DMS 273 (cell line): ENCODE results near the gene GPR176.
"Not testable (repeated sequence)": the region's sequence is repeated elsewhere in the genome, so short reads cannot be mapped to it uniquely, and the experiment has no call there.

ENCODE experiments used
- DNase-seq: peaks from one replicate; lab custom pipeline; 2025; ENCODE audit not compliant: unreplicated experiment; lab: John Stamatoyannopoulos, UW

Gene GPR176

DNA sequence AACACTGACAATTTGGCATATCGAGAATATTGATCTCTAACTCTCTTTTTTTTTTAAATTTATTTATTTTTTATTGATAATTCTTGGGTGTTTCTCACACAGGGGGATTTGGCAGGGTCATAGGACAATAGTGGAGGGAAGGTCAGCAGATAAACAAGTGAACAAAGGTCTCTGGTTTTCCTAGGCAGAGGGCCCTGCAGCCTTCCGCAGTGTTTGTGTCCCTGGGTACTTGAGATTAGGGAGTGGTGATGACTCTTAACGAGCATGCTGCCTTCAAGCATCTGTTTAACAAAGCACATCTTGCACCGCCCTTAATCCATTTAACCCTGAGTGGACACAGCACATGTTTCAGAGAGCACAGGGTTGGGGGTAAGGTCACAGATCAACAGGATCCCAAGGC lies 27.0 kb downstream of the GPR176 start:
- not testable (repeated sequence) for DNase-seq

GRCh38 chr15:39892418-39892817 lies 27.6 kb downstream of the GPR176 start:
- DNase-seq = peak; percentile 5

DNA sequence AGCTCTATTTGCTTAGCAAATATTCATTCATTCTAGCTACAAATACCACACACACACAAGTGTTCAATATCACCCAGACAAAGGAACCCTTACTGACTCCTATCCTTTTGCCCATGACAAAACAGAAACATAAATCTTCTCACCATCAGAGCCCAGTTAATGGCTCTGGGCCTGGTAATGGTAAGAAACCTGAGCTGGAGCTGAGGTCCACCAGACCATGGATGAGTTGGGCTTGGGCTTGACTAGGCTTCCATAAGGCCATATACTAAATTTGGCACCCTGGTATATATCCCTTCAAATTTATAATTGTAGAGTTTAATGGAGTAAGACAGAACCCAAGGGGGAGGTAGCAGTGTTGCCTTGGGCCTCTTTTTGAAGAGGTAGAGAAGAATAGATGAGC lies 29.4 kb downstream of the GPR176 start:
- DNase-seq = no peak

- no peak for DNase-seq
These were observed 30.5 kb downstream of the GPR176 start for GRCh38 chr15:39889601-39890000.

DNA sequence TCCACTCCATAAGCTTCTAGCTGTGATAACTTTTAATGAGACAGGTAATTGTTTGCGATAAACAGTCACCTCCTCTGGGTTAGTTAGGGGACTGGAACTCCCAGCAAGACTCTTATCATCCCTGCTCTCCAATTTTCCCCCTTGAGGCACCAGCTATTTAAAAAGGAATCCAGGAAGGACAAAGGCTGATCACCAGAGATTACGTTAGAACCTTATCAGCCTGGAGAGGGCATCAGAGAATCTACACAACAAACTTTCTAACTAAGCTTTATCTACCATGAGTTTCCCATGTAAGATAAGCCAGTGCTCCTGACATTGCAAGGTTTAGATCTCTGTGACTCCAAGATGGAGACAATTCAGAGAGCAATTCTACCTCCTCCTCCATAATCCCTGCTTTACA lies 31.3 kb downstream of the GPR176 start:
- no peak for DNase-seq

DNA sequence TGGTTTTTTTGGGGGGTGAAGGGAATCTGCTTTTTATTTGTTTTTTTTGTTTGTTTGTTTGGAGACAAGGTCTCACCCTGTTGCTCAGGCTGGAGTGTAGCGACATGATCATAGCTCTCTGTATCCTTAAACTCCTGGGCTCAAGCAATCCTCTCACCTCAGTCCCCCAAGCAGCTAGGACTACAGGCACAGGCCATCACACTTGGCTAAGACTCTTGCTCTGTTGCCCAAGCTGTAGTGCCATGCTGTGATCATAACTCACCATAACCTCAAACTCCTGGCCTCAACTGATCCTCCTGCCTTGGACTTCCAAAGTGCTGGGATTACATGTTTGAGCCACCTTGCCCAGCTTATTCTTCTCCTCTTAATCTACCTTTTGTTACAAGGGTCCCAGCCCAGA lies 31.8 kb downstream of the GPR176 start:
- DNase-seq = no peak

DNA sequence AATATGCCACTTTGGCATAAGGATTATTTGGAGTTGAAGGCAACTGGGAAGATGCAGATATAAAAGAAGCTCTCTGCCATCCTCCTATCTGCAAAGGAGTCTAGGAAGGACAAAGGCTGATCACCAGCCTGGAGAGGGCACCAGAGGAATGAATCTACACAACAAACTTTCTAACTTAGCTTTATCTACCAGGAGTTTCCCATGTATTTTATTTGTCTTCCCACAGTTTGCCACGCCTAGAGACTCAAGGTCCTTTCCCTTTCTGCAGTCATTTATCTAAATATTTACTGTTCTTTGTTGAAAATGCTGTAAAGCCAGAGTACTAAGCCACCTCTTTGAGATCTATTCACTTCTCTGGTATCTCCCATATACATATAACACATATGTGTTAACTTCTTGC lies 32.2 kb downstream of the GPR176 start:
- DNase-seq = peak; percentile 25

GRCh38 chr15:39887211-39887610 lies 32.9 kb downstream of the GPR176 start:
- no peak for DNase-seq

GRCh38 chr15:39886418-39886817 lies 33.6 kb downstream of the GPR176 start:
- DNase-seq = no peak

DNA sequence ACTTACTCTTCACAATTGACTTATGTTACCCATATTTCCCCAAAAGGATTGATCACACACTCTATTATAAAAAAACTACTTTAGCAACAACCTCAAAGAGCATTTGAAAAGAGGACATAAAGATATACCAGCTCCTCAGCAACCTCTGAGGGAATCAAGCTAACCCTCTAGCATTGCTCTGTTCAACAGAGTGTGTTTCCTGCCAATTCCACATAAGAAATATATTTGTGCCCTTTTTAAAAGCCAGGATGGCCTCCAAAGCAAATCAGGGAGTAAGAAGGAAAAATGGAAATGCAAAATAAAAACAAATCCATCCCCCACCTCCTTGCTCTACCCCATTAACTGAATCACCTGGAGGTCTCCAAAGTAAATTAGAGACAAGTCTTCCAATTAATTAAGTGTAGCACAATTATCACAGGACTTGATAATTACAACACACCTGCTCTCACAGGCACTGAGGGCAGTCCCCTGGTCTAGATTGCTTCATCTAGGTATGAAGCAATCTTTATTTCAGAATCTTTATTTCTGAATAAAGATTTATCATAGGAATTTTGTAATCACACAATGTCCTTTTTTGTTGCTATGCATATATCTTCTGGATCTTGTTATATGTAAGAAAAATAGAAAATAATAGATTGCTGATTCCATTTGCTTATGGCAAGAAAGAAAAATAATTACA lies 34.8 kb downstream of the GPR176 start:
- DNase-seq = no peak

GRCh38 chr15:39884351-39884750 lies 35.7 kb downstream of the GPR176 start:
- no peak for DNase-seq

- DNase-seq = no peak
These were observed 37.5 kb downstream of the GPR176 start for GRCh38 chr15:39882602-39883001.

DNA sequence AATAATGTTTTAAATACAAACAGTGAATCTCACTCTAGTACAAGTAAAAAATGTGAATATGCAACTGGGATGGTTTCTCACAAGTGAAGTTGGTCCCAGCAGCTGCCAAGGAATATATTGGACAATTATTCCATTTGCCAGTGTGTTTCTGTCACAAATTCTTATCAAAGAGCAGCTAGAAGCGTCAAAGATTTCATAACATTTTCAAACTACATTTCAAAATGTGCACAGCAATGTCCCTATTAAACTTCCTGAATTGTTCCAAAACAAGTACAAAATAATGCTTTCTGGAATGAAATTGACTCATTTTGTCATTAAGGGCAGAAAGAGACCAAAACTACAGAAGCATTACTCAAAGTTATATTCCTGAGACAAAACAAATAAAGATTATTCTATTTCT lies 38.3 kb downstream of the GPR176 start:
- no peak for DNase-seq

- DNase-seq = peak; percentile 7
These were observed 39.2 kb downstream of the GPR176 start for GRCh38 chr15:39880718-39881387.

GRCh38 chr15:39878406-39878785 lies 41.7 kb downstream of the GPR176 start:
- DNase-seq = no peak

DNA sequence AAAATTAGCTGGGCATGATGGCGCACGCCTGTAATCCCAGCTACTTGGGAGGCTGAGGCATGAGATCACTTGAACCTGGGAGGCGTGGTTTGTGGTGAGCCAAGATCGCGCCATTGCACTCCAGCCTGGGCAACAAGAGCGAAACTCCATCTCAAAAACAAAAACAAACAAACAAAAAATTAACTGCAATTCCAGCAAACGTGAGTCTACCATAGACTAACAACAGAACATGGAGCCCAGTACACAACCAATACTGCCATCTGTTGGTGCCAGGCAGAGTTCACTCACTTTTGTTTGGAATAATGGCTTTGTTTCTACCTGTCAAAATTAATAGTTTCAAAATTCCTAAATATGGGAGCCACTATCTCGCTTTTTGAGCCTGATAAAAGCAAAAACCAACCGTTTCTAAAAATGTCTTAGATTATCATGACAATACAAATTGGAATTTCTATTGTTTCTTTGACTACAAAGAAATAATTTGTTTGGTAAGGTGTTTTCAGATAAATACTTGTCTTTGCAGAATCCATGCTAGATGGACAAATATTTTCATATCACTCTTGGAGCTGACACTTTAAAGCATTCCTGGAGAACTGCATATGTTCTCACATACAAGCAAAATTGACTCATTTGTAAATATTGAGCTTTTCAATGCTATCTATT lies 45.0 kb downstream of the GPR176 start:
- peak; percentile 43 for DNase-seq

DNA sequence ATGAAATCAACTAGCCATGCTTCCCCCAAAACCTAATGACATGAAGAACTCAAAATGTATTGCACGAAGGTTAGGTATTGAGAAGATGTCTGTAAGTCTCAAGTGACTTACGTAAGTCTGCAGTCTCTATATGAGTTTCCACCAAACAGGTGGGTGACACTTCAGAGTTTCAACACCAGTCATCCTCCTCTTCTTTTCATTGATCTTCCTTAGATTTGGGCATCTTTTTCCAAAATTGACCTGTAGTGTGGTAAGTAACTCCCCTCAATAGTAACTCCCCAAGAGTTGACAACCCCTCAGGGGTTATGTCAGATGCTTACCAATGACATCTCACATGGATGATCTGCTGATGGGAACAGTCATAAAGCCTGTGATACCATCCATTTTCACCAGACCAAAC lies 46.1 kb downstream of the GPR176 start:
- no peak for DNase-seq

DNA sequence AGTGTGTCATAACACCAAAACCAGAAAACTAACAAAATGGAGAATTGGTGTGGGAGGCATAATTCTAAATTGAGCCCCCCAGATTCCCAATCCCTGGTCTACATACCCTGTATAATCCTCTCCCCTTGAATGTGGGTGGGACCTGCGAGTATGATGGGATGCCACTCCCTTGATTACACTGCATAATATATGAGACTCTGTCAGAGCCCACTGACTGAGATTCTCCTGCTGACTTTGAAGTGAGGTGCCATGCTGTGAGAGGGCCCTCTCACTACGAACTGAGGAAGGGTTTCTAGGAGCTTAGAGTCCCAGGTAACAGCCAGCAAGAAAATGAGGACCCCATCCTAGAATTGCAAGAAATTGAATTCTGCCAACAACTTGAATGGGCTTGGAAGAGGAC lies 49.5 kb downstream of the GPR176 start:
- DNase-seq = no peak

- DNase-seq = no peak
These were observed 50.1 kb downstream of the GPR176 start for GRCh38 chr15:39869858-39870515.

DNA sequence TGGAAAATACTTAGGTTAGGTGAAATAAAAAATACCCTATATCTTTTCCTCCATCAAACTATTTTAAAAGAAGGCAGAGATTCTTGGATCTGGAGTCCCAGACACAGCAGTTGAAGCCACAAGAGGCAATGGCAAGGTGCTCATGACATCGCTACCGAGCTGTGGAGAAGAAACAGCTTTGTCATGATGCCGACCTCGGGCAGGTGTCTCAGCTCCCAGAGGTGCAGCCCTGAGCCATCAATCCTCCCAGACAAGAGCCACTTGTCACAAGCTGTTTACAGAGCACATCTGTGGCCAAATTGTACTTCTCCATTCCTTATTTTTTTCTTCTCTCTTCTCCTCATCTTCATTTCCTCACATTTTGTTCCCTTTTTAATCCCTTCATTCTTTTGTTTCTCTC lies 50.8 kb downstream of the GPR176 start:
- no peak for DNase-seq

- no peak for DNase-seq
These were observed 51.7 kb downstream of the GPR176 start for GRCh38 chr15:39868396-39868795.

DNA sequence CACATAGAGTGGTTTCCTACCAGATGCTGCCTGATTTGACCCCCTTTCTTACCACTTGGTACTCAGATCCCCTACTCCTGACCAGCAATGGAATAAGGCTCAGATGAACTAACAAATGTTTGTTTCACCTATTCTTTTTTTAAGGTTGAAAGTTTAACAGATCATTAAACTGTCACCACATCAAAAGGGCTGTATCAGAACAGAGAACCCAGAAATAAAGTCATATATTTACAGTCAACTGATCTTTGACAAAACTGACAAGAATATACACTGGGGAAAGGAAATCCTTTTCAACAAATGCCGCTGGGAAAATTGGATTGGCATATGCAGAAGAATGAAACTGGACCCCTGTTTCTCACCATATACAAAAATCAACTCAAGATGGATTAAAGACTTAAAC lies 56.0 kb downstream of the GPR176 start:
- no peak for DNase-seq
